ENCODE results near the gene FNDC3B. TPM values are rescaled to one million over a fixed set of nuclear protein-coding genes. Genes with fewer than 3 reads are reported as not detected.
A peak's percentile ranks its signal among the peaks of the same experiment; 100 is the strongest.

FNDC3B gene
- polyA plus RNA-seq, 6 donors from 2014 or later: 1.2 to 3.1 (median 2.2) TPM; not detected in 1

GRCh38 chr3:172138792-172139507, 99.6 kb downstream of the FNDC3B start:
- Mint-ChIP-seq H3K27ac (no peak overlapping the region), H3K27me3 (peaks cover 6 to 42% (median 39%) of the 10 kb centered on the region in 3 donors), H3K9me3 (peaks cover 0 to 1% (median 0%) of the 10 kb centered on the region in 7 donors), H3K36me3 (peaks cover 0 to 8% of the 10 kb centered on the region in 2 donors), H3K4me1 (peaks cover 5 to 16% (median 16%) of the 10 kb centered on the region in 3 donors), H3K4me3 (no peak overlapping the region)
- ATAC-seq (ENCODE audit: low read depth in 2 of 2): no peak
- DNase-seq: no peak

GRCh38 chr3:172139528-172140276, 100.3 kb downstream of the FNDC3B start:
- ATAC-seq (ENCODE audit: low read depth in 2 of 2): no peak
- Mint-ChIP-seq H3K27me3 (peaks cover 6 to 42% (median 39%) of the 10 kb centered on the region in 3 donors), H3K36me3 (peaks cover 0 to 8% of the 10 kb centered on the region in 2 donors), H3K9me3 (peaks cover 0 to 1% (median 0%) of the 10 kb centered on the region in 7 donors), H3K27ac (no peak overlapping the region), H3K4me1 (peaks cover 10 to 21% (median 16%) of the 10 kb centered on the region in 3 donors), H3K4me3 (no peak overlapping the region)
- no peak for DNase-seq

GRCh38 chr3:172140499-172141391, 101.4 kb downstream of the FNDC3B start:
- peaks cover 0 to 1% (median 0%) of the 10 kb centered on the region in 7 donors for H3K9me3 Mint-ChIP-seq
- ATAC-seq (ENCODE audit: low read depth in 2 of 2) (no peak), DNase-seq (no peak)
- no peak overlapping the region for H3K4me3 Mint-ChIP-seq
- H3K27ac Mint-ChIP-seq: no peak overlapping the region
- peaks cover 0 to 7% of the 10 kb centered on the region in 2 donors for H3K36me3 Mint-ChIP-seq
- H3K4me1 Mint-ChIP-seq: peaks cover 16 to 29% (median 23%) of the 10 kb centered on the region in 3 donors
- H3K27me3 Mint-ChIP-seq: peaks cover 6 to 44% (median 36%) of the 10 kb centered on the region in 3 donors

GRCh38 chr3:172142051-172142863, 102.9 kb downstream of the FNDC3B start:
- Mint-ChIP-seq H3K27ac (no peak overlapping the region), H3K36me3 (no peaks in the 10 kb centered on the region), H3K4me1 (peaks cover 16 to 29% (median 23%) of the 10 kb centered on the region in 3 donors), H3K27me3 (peaks cover 0 to 48% (median 27%) of the 10 kb centered on the region in 3 donors), H3K4me3 (no peak overlapping the region), H3K9me3 (peaks cover 0 to 1% (median 0%) of the 10 kb centered on the region in 7 donors)
- DNase-seq (peak; percentile 6), ATAC-seq (ENCODE audit: low read depth in 2 of 2) (peak; percentile 28 to 52)

- Mint-ChIP-seq H3K4me1 (peaks cover 16 to 29% (median 25%) of the 10 kb centered on the region in 3 donors), H3K4me3 (peak overlapping the region in 2 of 8 donors; percentile 38 to 45), H3K27ac (no peak overlapping the region), H3K27me3 (peaks cover 0 to 44% (median 23%) of the 10 kb centered on the region in 3 donors), H3K9me3 (peaks cover 0 to 1% (median 0%) of the 10 kb centered on the region in 7 donors), H3K36me3 (no peaks in the 10 kb centered on the region)
- ATAC-seq (ENCODE audit: low read depth in 2 of 2) (no peak), DNase-seq (no peak)
Observed at GRCh38 chr3:172142864-172143451, 103.6 kb downstream of the FNDC3B start.

- Mint-ChIP-seq H3K36me3 (no peaks in the 10 kb centered on the region), H3K27me3 (peaks cover 0 to 39% (median 20%) of the 10 kb centered on the region in 3 donors), H3K4me3 (no peak overlapping the region), H3K27ac (no peak overlapping the region), H3K9me3 (peaks cover 0 to 1% (median 0%) of the 10 kb centered on the region in 7 donors), H3K4me1 (peaks cover 16 to 29% (median 26%) of the 10 kb centered on the region in 3 donors)
- ATAC-seq (ENCODE audit: low read depth in 2 of 2): no peak
- no peak for DNase-seq
Observed at GRCh38 chr3:172143739-172144497, 104.5 kb downstream of the FNDC3B start.

GRCh38 chr3:172144601-172145000, 105.2 kb downstream of the FNDC3B start:
- ATAC-seq (ENCODE audit: low read depth in 2 of 2) (no peak), DNase-seq (no peak)
- peaks cover 0 to 36% (median 18%) of the 10 kb centered on the region in 3 donors for H3K27me3 Mint-ChIP-seq
- no peak overlapping the region for H3K27ac Mint-ChIP-seq
- H3K4me3 Mint-ChIP-seq: no peak overlapping the region
- no peaks in the 10 kb centered on the region for H3K36me3 Mint-ChIP-seq
- H3K9me3 Mint-ChIP-seq: no peaks in the 10 kb centered on the region
- H3K4me1 Mint-ChIP-seq: peaks cover 16 to 34% (median 31%) of the 10 kb centered on the region in 3 donors

- Mint-ChIP-seq H3K4me3 (peak overlapping the region in 1 of 8 donors; percentile 5), H3K27me3 (peaks cover 0 to 35% (median 15%) of the 10 kb centered on the region in 3 donors), H3K9me3 (no peaks in the 10 kb centered on the region), H3K27ac (peak overlapping the region in 1 of 6 donors; percentile 28), H3K4me1 (peaks cover 16 to 34% (median 31%) of the 10 kb centered on the region in 3 donors), H3K36me3 (no peaks in the 10 kb centered on the region)
- ATAC-seq (ENCODE audit: low read depth in 2 of 2) (peak in 1 of 2 donors; percentile 28), DNase-seq (no peak)
Observed at GRCh38 chr3:172145031-172145686, 105.8 kb downstream of the FNDC3B start.

- H3K36me3 Mint-ChIP-seq: no peaks in the 10 kb centered on the region
- peaks cover 0 to 23% (median 5%) of the 10 kb centered on the region in 3 donors for H3K27me3 Mint-ChIP-seq
- DNase-seq (no peak), ATAC-seq (ENCODE audit: low read depth in 2 of 2) (no peak)
- H3K4me1 Mint-ChIP-seq: peaks cover 16 to 34% (median 33%) of the 10 kb centered on the region in 3 donors
- H3K4me3 Mint-ChIP-seq: no peak overlapping the region
- no peaks in the 10 kb centered on the region for H3K9me3 Mint-ChIP-seq
- H3K27ac Mint-ChIP-seq: no peak overlapping the region
Observed at GRCh38 chr3:172146349-172146748, 107.0 kb downstream of the FNDC3B start.

GRCh38 chr3:172147113-172147818, 107.9 kb downstream of the FNDC3B start:
- no peak for ATAC-seq (ENCODE audit: low read depth in 2 of 2)
- no peak overlapping the region for H3K4me3 Mint-ChIP-seq
- H3K27me3 Mint-ChIP-seq: peaks cover 4 to 23% (median 8%) of the 10 kb centered on the region in 3 donors
- H3K27ac Mint-ChIP-seq: peak overlapping the region in 1 of 6 donors; percentile 72
- DNase-seq: no peak
- H3K36me3 Mint-ChIP-seq: peaks cover 0 to 3% of the 10 kb centered on the region in 2 donors
- H3K4me1 Mint-ChIP-seq: peaks cover 14 to 28% (median 26%) of the 10 kb centered on the region in 3 donors
- no peaks in the 10 kb centered on the region for H3K9me3 Mint-ChIP-seq

All from naive B cell (primary cell).